ENCODE results near the gene HTT. TPM values are rescaled to one million over a fixed set of nuclear protein-coding genes. Genes with fewer than 3 reads are reported as not detected.

The HTT gene
- polyA plus RNA-seq, 2 donors: 9.7 to 19.4 TPM

- Histone ChIP-seq H3K9me3 (ENCODE audit: control insufficient read depth in 2 of 2, insufficient read depth in 1 of 2, low read depth in 1 of 2, low read length in 1 of 2) (peaks cover 0 to 9% of the 10 kb centered on the region in 2 donors), H3K27ac (ENCODE audit: low read depth in 2 of 2, low read length in 1 of 2) (no peak overlapping the region), H3K27me3 (ENCODE audit: control insufficient read depth in 1 of 2, insufficient read depth in 2 of 2, low read length in 2 of 2) (no peaks in the 10 kb centered on the region), H3K36me3 (ENCODE audit: control insufficient read depth in 2 of 2, insufficient read depth in 2 of 2, low read length in 1 of 2) (peaks cover 32 to 82% of the 10 kb centered on the region in 2 donors), H3K4me3 (ENCODE audit: low read depth in 1 of 2, low read length in 2 of 2) (no peak overlapping the region), H3K4me1 (ENCODE audit: control insufficient read depth in 2 of 2, insufficient read depth in 2 of 2, low read length in 1 of 2) (no peaks in the 10 kb centered on the region)
- WGBS, 2 donors: 95% methylated on average over 16 of the region's 16 CpGs
These were observed 157.5 kb downstream of the HTT start for GRCh38 chr4:3232001-3232400.

- WGBS, 2 donors: 88 to 94% methylated on average over 15 of the region's 15 CpGs
- peaks cover 32 to 84% of the 10 kb centered on the region in 2 donors for H3K36me3 ChIP-seq (ENCODE audit: control insufficient read depth in 2 of 2, insufficient read depth in 2 of 2, low read length in 1 of 2)
- no peak overlapping the region for H3K4me3 ChIP-seq (ENCODE audit: low read depth in 1 of 2, low read length in 2 of 2)
These were observed 158.4 kb downstream of the HTT start for GRCh38 chr4:3232871-3233271.

GRCh38 chr4:3233391-3234071 is 159.1 kb downstream of the HTT start:
- Histone ChIP-seq H3K4me1 (ENCODE audit: control insufficient read depth in 2 of 2, insufficient read depth in 2 of 2, low read length in 1 of 2) (no peaks in the 10 kb centered on the region), H3K27ac (ENCODE audit: low read depth in 2 of 2, low read length in 1 of 2) (no peak overlapping the region), H3K9me3 (ENCODE audit: control insufficient read depth in 2 of 2, insufficient read depth in 1 of 2, low read depth in 1 of 2, low read length in 1 of 2) (peaks cover 0 to 9% of the 10 kb centered on the region in 2 donors), H3K36me3 (ENCODE audit: control insufficient read depth in 2 of 2, insufficient read depth in 2 of 2, low read length in 1 of 2) (peaks cover 32 to 78% of the 10 kb centered on the region in 2 donors), H3K27me3 (ENCODE audit: control insufficient read depth in 1 of 2, insufficient read depth in 2 of 2, low read length in 2 of 2) (no peaks in the 10 kb centered on the region), H3K4me3 (ENCODE audit: low read depth in 1 of 2, low read length in 2 of 2) (no peak overlapping the region)
- WGBS, 2 donors: 81 to 89% methylated on average over 19 to 21 of the region's 21 CpGs

More at GRCh38 chr4:3232871-3233271, 158.4 kb downstream of the HTT start:
- no peak overlapping the region for H3K27ac ChIP-seq (ENCODE audit: low read depth in 2 of 2, low read length in 1 of 2)
- H3K9me3 ChIP-seq (ENCODE audit: control insufficient read depth in 2 of 2, insufficient read depth in 1 of 2, low read depth in 1 of 2, low read length in 1 of 2): peaks cover 0 to 9% of the 10 kb centered on the region in 2 donors
- no peaks in the 10 kb centered on the region for H3K27me3 ChIP-seq (ENCODE audit: control insufficient read depth in 1 of 2, insufficient read depth in 2 of 2, low read length in 2 of 2)
- no peaks in the 10 kb centered on the region for H3K4me1 ChIP-seq (ENCODE audit: control insufficient read depth in 2 of 2, insufficient read depth in 2 of 2, low read length in 1 of 2)

GRCh38 chr4:3234171-3235029 is 159.9 kb downstream of the HTT start:
- WGBS, 2 donors: 84 to 87% methylated on average over 22 to 23 of the region's 23 CpGs
- no peaks in the 10 kb centered on the region for H3K4me1 ChIP-seq (ENCODE audit: control insufficient read depth in 2 of 2, insufficient read depth in 2 of 2, low read length in 1 of 2)
- H3K36me3 ChIP-seq (ENCODE audit: control insufficient read depth in 2 of 2, insufficient read depth in 2 of 2, low read length in 1 of 2): peaks cover 28 to 77% of the 10 kb centered on the region in 2 donors
- no peak overlapping the region for H3K4me3 ChIP-seq (ENCODE audit: low read depth in 1 of 2, low read length in 2 of 2)
- no peaks in the 10 kb centered on the region for H3K27me3 ChIP-seq (ENCODE audit: control insufficient read depth in 1 of 2, insufficient read depth in 2 of 2, low read length in 2 of 2)
- H3K27ac ChIP-seq (ENCODE audit: low read depth in 2 of 2, low read length in 1 of 2): no peak overlapping the region
- H3K9me3 ChIP-seq (ENCODE audit: control insufficient read depth in 2 of 2, insufficient read depth in 1 of 2, low read depth in 1 of 2, low read length in 1 of 2): peaks cover 0 to 3% of the 10 kb centered on the region in 2 donors

- H3K4me1 ChIP-seq (ENCODE audit: control insufficient read depth in 2 of 2, insufficient read depth in 2 of 2, low read length in 1 of 2): no peaks in the 10 kb centered on the region
- no peak overlapping the region for H3K27ac ChIP-seq (ENCODE audit: low read depth in 2 of 2, low read length in 1 of 2)
- H3K9me3 ChIP-seq (ENCODE audit: control insufficient read depth in 2 of 2, insufficient read depth in 1 of 2, low read depth in 1 of 2, low read length in 1 of 2): no peaks in the 10 kb centered on the region
- H3K4me3 ChIP-seq (ENCODE audit: low read depth in 1 of 2, low read length in 2 of 2): no peak overlapping the region
- H3K36me3 ChIP-seq (ENCODE audit: control insufficient read depth in 2 of 2, insufficient read depth in 2 of 2, low read length in 1 of 2): peaks cover 26 to 77% of the 10 kb centered on the region in 2 donors
- 91 to 93% methylated on average over 14 of the region's 14 CpGs for WGBS, 2 donors
- H3K27me3 ChIP-seq (ENCODE audit: control insufficient read depth in 1 of 2, insufficient read depth in 2 of 2, low read length in 2 of 2): no peaks in the 10 kb centered on the region
These were observed 160.5 kb downstream of the HTT start for GRCh38 chr4:3235030-3235345.

- H3K27ac ChIP-seq (ENCODE audit: low read depth in 2 of 2, low read length in 1 of 2): no peak overlapping the region
- no peaks in the 10 kb centered on the region for H3K9me3 ChIP-seq (ENCODE audit: control insufficient read depth in 2 of 2, insufficient read depth in 1 of 2, low read depth in 1 of 2, low read length in 1 of 2)
- peaks cover 32 to 77% of the 10 kb centered on the region in 2 donors for H3K36me3 ChIP-seq (ENCODE audit: control insufficient read depth in 2 of 2, insufficient read depth in 2 of 2, low read length in 1 of 2)
- no peak overlapping the region for H3K4me3 ChIP-seq (ENCODE audit: low read depth in 1 of 2, low read length in 2 of 2)
- no peaks in the 10 kb centered on the region for H3K4me1 ChIP-seq (ENCODE audit: control insufficient read depth in 2 of 2, insufficient read depth in 2 of 2, low read length in 1 of 2)
- no peaks in the 10 kb centered on the region for H3K27me3 ChIP-seq (ENCODE audit: control insufficient read depth in 1 of 2, insufficient read depth in 2 of 2, low read length in 2 of 2)
- WGBS, 2 donors: 90 to 94% methylated on average over 11 of the region's 11 CpGs
These were observed 161.1 kb downstream of the HTT start for GRCh38 chr4:3235581-3235980.

GRCh38 chr4:3236326-3236878 is 161.9 kb downstream of the HTT start:
- 83 to 85% methylated on average over 9 of the region's 9 CpGs for WGBS, 2 donors
- Histone ChIP-seq H3K4me3 (ENCODE audit: low read depth in 1 of 2, low read length in 2 of 2) (no peak overlapping the region), H3K9me3 (ENCODE audit: control insufficient read depth in 2 of 2, insufficient read depth in 1 of 2, low read depth in 1 of 2, low read length in 1 of 2) (no peaks in the 10 kb centered on the region), H3K27ac (ENCODE audit: low read depth in 2 of 2, low read length in 1 of 2) (no peak overlapping the region), H3K27me3 (ENCODE audit: control insufficient read depth in 1 of 2, insufficient read depth in 2 of 2, low read length in 2 of 2) (no peaks in the 10 kb centered on the region), H3K36me3 (ENCODE audit: control insufficient read depth in 2 of 2, insufficient read depth in 2 of 2, low read length in 1 of 2) (peaks cover 30 to 77% of the 10 kb centered on the region in 2 donors), H3K4me1 (ENCODE audit: control insufficient read depth in 2 of 2, insufficient read depth in 2 of 2, low read length in 1 of 2) (no peaks in the 10 kb centered on the region)

- 95% methylated on average over 19 of the region's 19 CpGs for WGBS, 2 donors
- H3K4me3 ChIP-seq (ENCODE audit: low read depth in 1 of 2, low read length in 2 of 2): no peak overlapping the region
- H3K27ac ChIP-seq (ENCODE audit: low read depth in 2 of 2, low read length in 1 of 2): no peak overlapping the region
- peaks cover 26 to 73% of the 10 kb centered on the region in 2 donors for H3K36me3 ChIP-seq (ENCODE audit: control insufficient read depth in 2 of 2, insufficient read depth in 2 of 2, low read length in 1 of 2)
- no peaks in the 10 kb centered on the region for H3K9me3 ChIP-seq (ENCODE audit: control insufficient read depth in 2 of 2, insufficient read depth in 1 of 2, low read depth in 1 of 2, low read length in 1 of 2)
- H3K4me1 ChIP-seq (ENCODE audit: control insufficient read depth in 2 of 2, insufficient read depth in 2 of 2, low read length in 1 of 2): no peaks in the 10 kb centered on the region
- H3K27me3 ChIP-seq (ENCODE audit: control insufficient read depth in 1 of 2, insufficient read depth in 2 of 2, low read length in 2 of 2): no peaks in the 10 kb centered on the region
These were observed 162.8 kb downstream of the HTT start for GRCh38 chr4:3237266-3237665.

GRCh38 chr4:3237712-3238560 is 163.5 kb downstream of the HTT start:
- Histone ChIP-seq H3K36me3 (ENCODE audit: control insufficient read depth in 2 of 2, insufficient read depth in 2 of 2, low read length in 1 of 2) (peaks cover 22 to 67% of the 10 kb centered on the region in 2 donors), H3K27ac (ENCODE audit: low read depth in 2 of 2, low read length in 1 of 2) (no peak overlapping the region), H3K4me1 (ENCODE audit: control insufficient read depth in 2 of 2, insufficient read depth in 2 of 2, low read length in 1 of 2) (no peaks in the 10 kb centered on the region), H3K9me3 (ENCODE audit: control insufficient read depth in 2 of 2, insufficient read depth in 1 of 2, low read depth in 1 of 2, low read length in 1 of 2) (no peaks in the 10 kb centered on the region), H3K27me3 (ENCODE audit: control insufficient read depth in 1 of 2, insufficient read depth in 2 of 2, low read length in 2 of 2) (no peaks in the 10 kb centered on the region), H3K4me3 (ENCODE audit: low read depth in 1 of 2, low read length in 2 of 2) (no peak overlapping the region)
- WGBS, 2 donors: 88 to 90% methylated on average over 26 of the region's 26 CpGs
